Fibroblast of the aortic adventitia (primary cell): ENCODE data around the gene YOD1. TPM values are rescaled to one million over a fixed set of nuclear protein-coding genes. Genes with fewer than 3 reads are reported as not detected.

Experiments
- DNase-seq: peaks from one replicate; pipeline ENCODE4 v3.0.0-alpha.2; 2010; ENCODE audit warnings: low read depth
- H3K4me3 ChIP-seq: 2 replicates; pipeline ENCODE4 v1.5.1; 2011; ENCODE audit warnings: low read depth, mild to moderate bottlenecking, control low read depth, low read length, moderate library complexity
- CTCF ChIP-seq: IDR thresholded peaks from 2 replicates; pipeline ENCODE4 v1.5.1; 2011; ENCODE audit warnings: mild to moderate bottlenecking, low read length, control low read depth, inconsistent platforms; ENCODE audit not compliant: insufficient read depth
- total RNA-seq: library from RNA; depleted of rRNA; stranded (reverse); fragments of >200 nt; gene quantifications from 2 replicates; pipeline ENCODE4 v1.2.3, GENCODE V29; 2012; ENCODE audit warnings: low replicate concordance

The YOD1 gene
- total RNA-seq, 1 donor = 10.1 TPM

- no peak for TF ChIP-seq CTCF
- no peak for DNase-seq
- no peak overlapping the region for H3K4me3 ChIP-seq
These were observed 20.4 kb upstream of the YOD1 start for GRCh38 chr1:207071426-207071825.

GRCh38 chr1:207070811-207071210 is 19.8 kb upstream of the YOD1 start:
- no peak for TF ChIP-seq CTCF
- no peak overlapping the region for H3K4me3 ChIP-seq
- no peak for DNase-seq

- TF ChIP-seq CTCF = no peak
- H3K4me3 ChIP-seq = no peak overlapping the region
- no peak for DNase-seq
These were observed 19.0 kb upstream of the YOD1 start for GRCh38 chr1:207069858-207070506.

- no peak for DNase-seq
- no peak for TF ChIP-seq CTCF
- H3K4me3 ChIP-seq = no peak overlapping the region
These were observed 18.1 kb upstream of the YOD1 start for GRCh38 chr1:207069061-207069460.

GRCh38 chr1:207067665-207068064 is 16.7 kb upstream of the YOD1 start:
- no peak for DNase-seq
- no peak for TF ChIP-seq CTCF
- H3K4me3 ChIP-seq = no peak overlapping the region

- no peak for TF ChIP-seq CTCF
- no peak overlapping the region for H3K4me3 ChIP-seq
- no peak for DNase-seq
These were observed 16.2 kb upstream of the YOD1 start for GRCh38 chr1:207067185-207067584.

- TF ChIP-seq CTCF = no peak
- H3K4me3 ChIP-seq = no peak overlapping the region
- DNase-seq = no peak
These were observed 13.6 kb upstream of the YOD1 start for GRCh38 chr1:207064561-207064960.
